ENCODE data around the gene IFNG.
"Not testable (repeated sequence)": the region's sequence is repeated elsewhere in the genome, so short reads cannot be mapped to it uniquely, and the experiment has no call there.

The IFNG gene

GRCh38 chr12:68178184-68178583 lies 18.6 kb upstream of the IFNG start:
- no peak for TF ChIP-seq CTCF (IDR thresholded peaks at IDR 0.05; ENCODE audit: control insufficient read depth, insufficient read depth, low read depth, low read length, missing control alignments)
- DNase-seq (ENCODE audit: low read depth) = no peak
- no peak overlapping the region for H3K4me3 ChIP-seq (ENCODE audit: control insufficient read depth, low read depth, low read length)

GRCh38 chr12:68177562-68177961 lies 18.0 kb upstream of the IFNG start:
- H3K4me3 ChIP-seq (ENCODE audit: control insufficient read depth, low read depth, low read length) = no peak overlapping the region
- no peak for DNase-seq (ENCODE audit: low read depth)
- no peak for TF ChIP-seq CTCF (IDR thresholded peaks at IDR 0.05; ENCODE audit: control insufficient read depth, insufficient read depth, low read depth, low read length, missing control alignments)

DNA sequence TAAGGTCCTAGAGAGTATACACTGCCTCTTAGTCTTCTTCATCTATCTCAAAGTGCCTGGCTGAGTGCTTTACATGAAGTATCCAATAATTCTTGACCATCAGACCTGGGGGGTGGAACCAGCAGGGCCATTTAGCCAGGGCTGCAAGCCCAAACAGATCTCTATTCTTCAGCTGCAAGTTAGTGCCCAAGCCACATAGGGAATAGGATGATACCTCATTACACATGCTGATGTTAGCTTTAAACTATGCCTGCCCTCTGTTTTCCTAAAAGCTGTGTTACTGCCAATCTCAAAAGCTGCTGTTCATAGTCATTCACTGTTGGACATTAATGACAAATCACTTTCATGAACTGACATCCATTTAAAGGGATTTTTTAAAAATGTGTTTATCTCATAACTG lies 16.7 kb upstream of the IFNG start:
- no peak for DNase-seq (ENCODE audit: low read depth)
- no peak overlapping the region for H3K4me3 ChIP-seq (ENCODE audit: control insufficient read depth, low read depth, low read length)
- no peak for TF ChIP-seq CTCF (IDR thresholded peaks at IDR 0.05; ENCODE audit: control insufficient read depth, insufficient read depth, low read depth, low read length, missing control alignments)

DNA sequence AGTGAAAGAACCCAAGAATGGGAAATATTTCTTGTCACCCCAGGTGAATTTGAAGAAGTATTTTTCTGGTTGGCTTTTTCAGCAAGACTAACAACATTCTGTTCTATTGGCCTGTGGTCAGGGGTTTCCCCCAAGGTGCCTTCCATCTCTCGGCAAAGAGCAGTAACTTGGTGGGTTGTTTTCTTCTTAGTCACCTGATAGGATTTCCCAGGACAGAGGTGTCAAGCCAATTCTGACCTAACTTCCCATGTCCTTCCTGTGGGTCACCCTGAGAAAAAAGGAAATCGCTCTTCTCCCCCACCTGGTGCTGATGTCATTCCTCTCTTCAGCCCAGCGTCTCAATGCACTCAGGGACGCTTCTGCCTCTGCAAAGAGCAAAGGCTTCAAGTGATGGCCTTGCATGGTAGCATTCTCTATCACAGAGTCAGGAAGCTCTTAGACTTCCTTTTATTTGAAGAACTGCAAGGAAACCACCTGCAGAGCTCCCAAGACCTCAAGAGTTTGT lies 16.1 kb upstream of the IFNG start:
- H3K4me3 ChIP-seq (ENCODE audit: control insufficient read depth, low read depth, low read length) = no peak overlapping the region
- DNase-seq (ENCODE audit: low read depth) = no peak
- no peak for TF ChIP-seq CTCF (IDR thresholded peaks at IDR 0.05; ENCODE audit: control insufficient read depth, insufficient read depth, low read depth, low read length, missing control alignments)

- not testable (repeated sequence) for DNase-seq (ENCODE audit: low read depth); H3K4me3 ChIP-seq (ENCODE audit: control insufficient read depth, low read depth, low read length)
These were observed 15.2 kb upstream of the IFNG start for GRCh38 chr12:68174761-68175160.

- no peak for DNase-seq (ENCODE audit: low read depth)
- H3K4me3 ChIP-seq (ENCODE audit: control insufficient read depth, low read depth, low read length) = no peak overlapping the region
- TF ChIP-seq CTCF (IDR thresholded peaks at IDR 0.05; ENCODE audit: control insufficient read depth, insufficient read depth, low read depth, low read length, missing control alignments) = no peak
These were observed 14.3 kb upstream of the IFNG start for GRCh38 chr12:68173792-68174191.

- no peak for TF ChIP-seq CTCF (IDR thresholded peaks at IDR 0.05; ENCODE audit: control insufficient read depth, insufficient read depth, low read depth, low read length, missing control alignments)
- no peak for DNase-seq (ENCODE audit: low read depth)
- no peak overlapping the region for H3K4me3 ChIP-seq (ENCODE audit: control insufficient read depth, low read depth, low read length)
These were observed 11.2 kb upstream of the IFNG start for GRCh38 chr12:68170726-68171125.

Data from AG09309 (cell line).